HepG2 (cell line): ENCODE results near the gene UNC13D. TPM values are rescaled to one million over a fixed set of nuclear protein-coding genes. Genes with fewer than 3 reads are reported as not detected.

Experiments
- CBX2 ChIP-seq, 2 experiments: fragments of 200-600 bp in 1 of 2; sonication (generic); formaldehyde crosslinking in 1 of 2; IDR thresholded peaks; 2 replicates each; pipeline versions ENCODE4 v1.7.0 to v1.8.1; 2018 to 2022; ENCODE audit warnings: low read depth in 2 of 2, low read length in 1 of 2, mild to moderate bottlenecking in 1 of 2, missing genetic modification reagents in 1 of 2
- HIC2 ChIP-seq: sonication (generic); formaldehyde crosslinking; IDR thresholded peaks from 2 replicates; pipeline ENCODE4 v1.9.0; 2022; ENCODE audit warnings: low read depth, missing genetic modification reagents
- ISX ChIP-seq: sonication (generic); formaldehyde crosslinking; conservative IDR thresholded peaks from 2 replicates; pipeline ENCODE4 v1.5.0; 2020; ENCODE audit warnings: missing genetic modification reagents
- KDM1A ChIP-seq: IDR thresholded peaks from 2 replicates; pipeline ENCODE4 v1.6.1; 2016; ENCODE audit warnings: missing compliant biosample characterization
- KDM6A ChIP-seq: IDR thresholded peaks from 2 replicates; pipeline ENCODE4 v1.6.1; 2016; ENCODE audit warnings: low read depth
- KLF16 ChIP-seq, 2 experiments: sonication (generic) in 1 of 2; formaldehyde crosslinking in 1 of 2; IDR thresholded peaks; 2 replicates each; pipeline versions ENCODE4 v1.6.1 to v1.8.0; 2016 to 2023; ENCODE audit warnings: missing genetic modification reagents in 2 of 2, missing compliant biosample characterization in 1 of 2
- NKX3-1 ChIP-seq: sonication (generic); formaldehyde crosslinking; IDR thresholded peaks from 2 replicates; pipeline ENCODE4 v1.5.0; 2020; ENCODE audit warnings: missing genetic modification reagents
- NONO ChIP-seq, 2 experiments: fragments of 450-650 bp in 1 of 2; sonication (generic) in 1 of 2; formaldehyde crosslinking in 1 of 2; IDR thresholded peaks in 1 of 2; conservative IDR thresholded peaks in 1 of 2; 2 replicates each; pipeline versions ENCODE4 v1.6.1 to v1.8.0; 2017 to 2022; ENCODE audit warnings: mild to moderate bottlenecking in 1 of 2, missing genetic modification reagents in 1 of 2, moderate library complexity in 1 of 2
- NR0B2 ChIP-seq: sonication (generic); formaldehyde crosslinking; IDR thresholded peaks from 2 replicates; pipeline ENCODE4 v1.4.0; 2020; ENCODE audit warnings: mild to moderate bottlenecking, missing genetic modification reagents
- PHF21A ChIP-seq: sonication (generic); formaldehyde crosslinking; IDR thresholded peaks from 2 replicates; pipeline ENCODE4 v1.5.0; 2020; ENCODE audit warnings: mild to moderate bottlenecking, missing genetic modification reagents
- RXRB ChIP-seq: IDR thresholded peaks from 2 replicates; pipeline ENCODE4 v1.6.1; 2016; ENCODE audit warnings: borderline replicate concordance, missing genetic modification reagents, missing compliant biosample characterization
- TBP ChIP-seq: sonication (generic); formaldehyde crosslinking; IDR thresholded peaks from 2 replicates; pipeline ENCODE4 v1.5.0; 2020; ENCODE audit warnings: missing genetic modification reagents
- ZFY ChIP-seq: sonication (generic); formaldehyde crosslinking; IDR thresholded peaks from 2 replicates; pipeline ENCODE4 v1.4.0; 2020; ENCODE audit warnings: missing genetic modification reagents
- ZKSCAN8 ChIP-seq: IDR thresholded peaks from 2 replicates; pipeline ENCODE4 v1.6.1; 2016; ENCODE audit warnings: borderline replicate concordance, missing genetic modification reagents, missing compliant biosample characterization
- ZNF263 ChIP-seq: sonication (generic); formaldehyde crosslinking; IDR thresholded peaks from 2 replicates; pipeline ENCODE4 v1.4.0; 2020; ENCODE audit warnings: missing genetic modification reagents
- ZNF609 ChIP-seq: sonication (generic); formaldehyde crosslinking; IDR thresholded peaks from 2 replicates; pipeline ENCODE4 v1.4.0; 2020; ENCODE audit warnings: mild to moderate bottlenecking, missing genetic modification reagents, borderline replicate concordance
- ZNF644 ChIP-seq: IDR thresholded peaks from 2 replicates; pipeline ENCODE4 v1.6.1; 2016; ENCODE audit warnings: low read depth
- ZNF773 ChIP-seq: sonication (generic); formaldehyde crosslinking; IDR thresholded peaks from 2 replicates; pipeline ENCODE4 v1.4.0; 2020; ENCODE audit warnings: missing genetic modification reagents, borderline replicate concordance
- ZNF775 ChIP-seq: sonication (generic); formaldehyde crosslinking; IDR thresholded peaks from 2 replicates; pipeline ENCODE4 v1.4.0; 2020; ENCODE audit warnings: missing genetic modification reagents, mild to moderate bottlenecking, moderate library complexity, borderline replicate concordance
- ZSCAN12 ChIP-seq: sonication (generic); formaldehyde crosslinking; IDR thresholded peaks from 2 replicates; pipeline ENCODE4 v1.9.0; 2021; ENCODE audit warnings: mild to moderate bottlenecking, missing genetic modification reagents
- ZUFSP ChIP-seq: sonication (generic); formaldehyde crosslinking; IDR thresholded peaks from 2 replicates; pipeline ENCODE4 v1.9.0; 2021; ENCODE audit warnings: missing genetic modification reagents, mild to moderate bottlenecking, borderline replicate concordance
- polyA plus RNA-seq, 8 experiments: library from polyadenylated mRNA; depleted of rRNA in 3 of 8; stranded (reverse) in 7 of 8; unstranded in 1 of 8; fragments of >200 nt; fragmentation: Illumina TruSeq in 4 of 8; extraction: Trizol in 4 of 8; gene quantifications; 2 replicates each; pipeline versions ENCODE4 v1.2.1 to v1.2.3, GENCODE V29; 2011 to 2016; ENCODE audit warnings: low read depth in 4 of 8, missing spikeins in 1 of 8, mixed read lengths in 1 of 8; ENCODE audit not compliant: insufficient read depth in 1 of 8
- total RNA-seq, 5 experiments: library from RNA; depleted of rRNA; stranded (reverse); fragments of >200 nt; fragmentation: Illumina TruSeq; extraction: Trizol; gene quantifications; 2 replicates each; pipeline ENCODE4 v1.2.3, GENCODE V29; 2016; ENCODE audit warnings: low read depth in 1 of 5

Gene UNC13D
- total and polyA plus RNA-seq, 2 of the 13 experiments (the other 11 are each of a cell fraction or from before 2014, with no cell fraction given): 29.7 to 42.7 TPM

- no peak for TF ChIP-seq ZUFSP
- TF ChIP-seq KDM1A (CRISPR knock-in tag): peak; percentile 46; the same call in 1 of the 2 replicates
- no peak for TF ChIP-seq ZNF775 (CRISPR knock-in tag)
- TF ChIP-seq ISX: peak; percentile 78; the same call in 1 of the 2 replicates
- TF ChIP-seq TBP (CRISPR knock-in tag): 0 out of 2 replicates have a peak, but pooled peaks have one; percentile 23
- peak; percentile 83 for TF ChIP-seq NR0B2 (CRISPR knock-in tag)
- TF ChIP-seq NONO (IDR thresholded peaks at IDR 0.05): no peak
- TF ChIP-seq NONO (CRISPR knock-in tag; conservative IDR thresholded peaks at IDR 0.05): 0 out of 2 replicates have a peak, but pooled peaks have one; percentile 27
- TF ChIP-seq CBX2 (IDR thresholded peaks at IDR 0.05; ENCODE audit: low read depth, low read length): no peak
- TF ChIP-seq CBX2 (CRISPR knock-in tag; IDR thresholded peaks at IDR 0.05; ENCODE audit: low read depth): no peak
- peak in 1 of 2 experiments; percentile 93; a peak in 1 of 4 replicates for TF ChIP-seq KLF16 (CRISPR knock-in tag; IDR thresholded peaks at IDR 0.05)
- no peak for TF ChIP-seq RXRB (CRISPR knock-in tag)
- TF ChIP-seq ZNF644 (CRISPR knock-in tag): no peak
- TF ChIP-seq KDM6A (CRISPR knock-in tag): no peak
- TF ChIP-seq ZKSCAN8 (CRISPR knock-in tag): no peak
- 0 out of 2 replicates have a peak, but pooled peaks have one; percentile 25 for TF ChIP-seq ZNF609
- TF ChIP-seq NKX3-1 (CRISPR knock-in tag): no peak; the same call in 1 of the 2 replicates
- TF ChIP-seq ZNF263: peak; percentile 72
- peak; percentile 91; the same call in 1 of the 2 replicates for TF ChIP-seq ZNF773 (CRISPR knock-in tag)
- peak; percentile 81 for TF ChIP-seq ZFY (CRISPR knock-in tag)
- no peak; the same call in 1 of the 2 replicates for TF ChIP-seq ZSCAN12 (CRISPR knock-in tag)
- TF ChIP-seq PHF21A: no peak
- TF ChIP-seq HIC2: peak; percentile 38; the same call in 1 of the 2 replicates
These were observed 33.6 kb upstream of the UNC13D start (continued) for GRCh38 chr17:75877752-75878173.
